ENCODE measurements around the gene UBTD1. TPM values are rescaled to one million over a fixed set of nuclear protein-coding genes. Genes with fewer than 3 reads are reported as not detected.

UBTD1 gene
- total RNA-seq, 2 donors from 2014 or later, result 22.6 to 23.7 TPM

GRCh38 chr10:97587183-97587582, 88.5 kb downstream of the UBTD1 start:
- intact Hi-C loops (cut with DNase I), result no loop called here
- DNase-seq (no peak), ATAC-seq (no peak)

GRCh38 chr10:97589479-97589878, 90.8 kb downstream of the UBTD1 start, which contains the start of gene C10orf62:
TSS of gene C10orf62 (plus strand) at chr10:97589721. CDS start at chr10:97589898, 177 bp downstream.
- ATAC-seq (no peak), DNase-seq (no peak)
- intact Hi-C loops (cut with DNase I), result no loop called here

DNA sequence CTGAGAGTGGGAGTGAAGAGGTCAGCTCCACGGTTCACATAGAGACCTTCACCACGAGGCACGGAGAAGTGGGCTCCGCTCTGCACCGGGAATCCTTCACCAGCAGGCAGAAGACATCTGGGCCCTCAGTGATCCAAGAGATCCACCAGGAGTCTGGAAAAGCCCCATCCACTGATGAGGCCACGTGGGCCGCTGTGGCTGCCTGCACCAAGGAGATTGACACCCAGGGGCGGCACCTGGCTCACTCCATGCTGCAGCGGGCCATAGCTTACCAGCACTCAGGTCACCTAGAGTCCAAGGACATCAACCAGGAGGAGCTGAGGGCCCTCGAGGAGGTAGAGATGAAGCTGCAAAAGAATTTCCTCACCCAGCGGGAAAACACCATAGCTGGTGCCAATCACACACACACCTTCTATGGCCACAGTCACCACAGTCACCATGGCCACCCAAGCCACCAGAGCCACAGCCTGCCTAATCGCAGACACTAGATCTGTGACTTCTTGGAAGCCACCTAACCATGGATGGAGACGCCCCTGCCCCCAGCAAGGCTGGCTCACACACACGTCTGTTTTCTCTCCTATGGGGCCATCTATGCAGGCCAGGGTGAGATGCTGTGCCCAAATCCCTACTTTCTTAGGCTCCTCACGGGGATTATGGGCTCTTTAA, 91.5 kb downstream of the UBTD1 start:
- intact Hi-C loops (cut with DNase I), result no loop called here
- ATAC-seq, result no peak
- no peak for DNase-seq

- intact Hi-C loops (cut with DNase I), result no loop called here
- DNase-seq, result no peak
- peak in 1 of 2 donors; percentile 19 for ATAC-seq
These were observed 92.2 kb downstream of the UBTD1 start for GRCh38 chr10:97590748-97591495.

DNA sequence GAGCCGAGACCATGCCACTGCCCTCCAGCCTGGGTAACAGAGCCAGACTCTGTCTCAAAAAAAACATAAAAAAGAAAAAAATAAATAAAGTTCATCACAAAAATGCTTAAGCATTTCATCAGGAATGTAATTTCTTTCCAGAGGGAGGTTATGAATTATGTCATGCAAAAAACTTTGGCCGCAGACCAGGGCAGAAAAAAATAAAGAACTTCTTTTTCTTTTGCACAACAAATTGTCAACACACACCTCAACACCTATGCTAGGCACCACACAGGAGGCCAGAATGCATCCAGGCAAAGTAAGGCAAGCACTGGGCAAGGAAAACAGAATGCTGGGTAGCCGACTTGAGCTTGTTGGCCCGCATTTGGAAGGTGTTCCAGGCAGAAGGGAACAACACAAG, 94.7 kb downstream of the UBTD1 start:
- ATAC-seq (no peak), DNase-seq (no peak)
- intact Hi-C loops (cut with DNase I), result no loop called here

DNA sequence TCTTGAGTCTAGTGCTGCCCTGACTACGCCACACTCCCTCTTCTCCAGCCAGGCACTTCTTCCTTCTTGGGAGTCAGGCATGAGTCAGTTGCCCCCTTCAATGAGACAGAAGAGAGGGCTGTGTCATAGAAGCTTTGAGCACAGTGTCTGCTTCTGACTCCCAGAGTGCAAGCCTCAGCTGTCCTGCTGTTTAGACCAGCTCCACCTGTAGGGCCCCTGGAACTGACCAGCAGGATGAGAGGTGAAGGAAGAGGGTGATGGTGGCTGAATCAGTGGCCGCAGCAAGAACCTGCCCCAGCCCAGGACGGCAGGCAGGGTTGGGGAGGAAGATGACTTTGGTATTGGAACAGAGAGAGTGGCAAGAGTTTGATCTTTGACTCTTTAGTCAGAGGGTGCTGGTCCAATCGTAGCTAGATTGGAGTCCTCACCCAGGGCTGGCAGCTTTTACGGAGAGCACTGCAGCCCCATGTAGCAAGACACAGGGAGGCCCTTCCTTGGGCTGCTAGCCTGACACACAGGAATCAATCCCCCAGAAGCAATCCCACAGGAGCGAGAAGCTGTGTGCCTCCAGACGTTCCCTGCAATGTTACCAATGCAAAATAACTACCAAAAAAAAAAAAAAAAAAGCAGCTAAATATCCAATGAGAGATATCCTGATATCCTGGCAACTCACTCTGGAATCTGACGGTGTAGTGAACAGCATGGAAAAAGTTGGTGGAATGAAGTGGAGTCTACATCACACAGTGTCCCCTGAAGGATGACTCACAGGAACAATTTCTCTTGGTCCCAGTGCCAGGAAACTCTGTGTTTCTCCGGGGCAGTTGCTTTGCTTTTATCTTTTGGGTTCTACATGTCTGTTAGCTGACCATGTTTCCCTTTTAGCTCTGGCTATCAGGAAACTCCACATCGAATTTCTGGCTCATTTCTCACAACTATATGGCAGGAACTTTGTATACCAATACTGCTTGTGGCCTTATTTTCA, 97.7 kb downstream of the UBTD1 start:
- DNase-seq (peak; percentile 68), ATAC-seq (peak; percentile 90 to 95)
- intact Hi-C loops (cut with DNase I), result no loop called here

GRCh38 chr10:97597778-97598177, 99.1 kb downstream of the UBTD1 start:
- no peak for ATAC-seq
- intact Hi-C loops (cut with DNase I), result no loop called here
- no peak for DNase-seq

DNA sequence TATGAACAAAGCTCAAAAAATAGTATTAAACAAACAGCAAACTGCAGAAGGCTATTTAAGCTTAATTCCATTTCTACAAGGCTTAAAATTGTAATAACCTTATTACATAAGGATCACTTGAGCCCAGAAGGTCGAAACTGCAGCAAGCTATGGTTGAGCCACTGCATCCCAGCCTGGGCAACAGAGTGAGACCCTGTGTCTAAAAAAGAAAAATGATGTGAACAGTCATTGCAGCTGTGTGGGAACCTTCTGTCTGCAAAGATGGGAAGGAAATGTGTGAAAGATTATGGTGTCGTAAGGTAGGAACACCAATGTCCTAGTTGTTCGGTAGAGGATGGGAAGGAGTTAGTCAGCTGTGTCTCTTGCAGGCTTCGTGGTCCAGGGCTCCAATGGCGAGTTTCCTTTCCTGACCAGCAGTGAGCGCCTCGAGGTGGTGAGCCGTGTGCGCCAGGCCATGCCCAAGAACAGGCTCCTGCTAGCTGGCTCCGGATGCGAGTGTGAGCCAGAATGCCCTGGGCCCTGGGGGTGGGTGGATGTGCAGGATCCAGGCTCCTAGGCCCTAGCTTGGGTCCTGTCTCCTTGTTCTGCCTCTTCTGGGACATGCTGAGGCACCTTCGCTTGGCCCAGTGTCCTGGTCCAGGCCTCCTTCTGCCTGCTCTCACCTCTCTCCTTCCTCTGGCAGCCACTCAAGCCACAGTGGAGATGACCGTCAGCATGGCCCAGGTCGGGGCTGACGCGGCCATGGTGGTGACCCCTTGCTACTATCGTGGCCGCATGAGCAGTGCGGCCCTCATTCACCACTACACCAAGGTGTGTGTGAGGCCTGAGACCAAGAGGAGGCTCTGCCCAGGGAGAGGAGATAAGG, 99.9 kb downstream of the UBTD1 start:
- intact Hi-C loops (cut with DNase I), result no loop called here
- DNase-seq (no peak), ATAC-seq (no peak)

DNA sequence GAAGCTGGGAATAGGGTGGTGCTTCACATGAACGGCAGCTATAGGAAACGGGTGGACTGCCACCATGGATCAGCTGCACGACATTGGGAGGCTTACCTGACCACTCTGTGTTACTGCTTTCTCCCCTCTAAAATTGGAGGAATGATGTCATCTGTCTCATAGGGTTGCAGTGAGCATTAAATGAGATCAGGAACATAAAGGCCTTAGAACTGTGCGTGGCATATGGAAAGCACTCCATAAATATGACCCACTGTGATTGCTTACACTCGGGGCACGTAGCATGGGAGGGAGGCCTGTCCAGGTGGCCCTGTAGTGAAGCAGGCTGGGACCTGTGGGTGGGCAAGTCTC, 100.5 kb downstream of the UBTD1 start:
- intact Hi-C loops (cut with DNase I), result no loop called here
- ATAC-seq, result no peak

GRCh38 chr10:97600616-97601015, 101.9 kb downstream of the UBTD1 start:
- DNase-seq (no peak), ATAC-seq (no peak)
- intact Hi-C loops (cut with DNase I), result no loop called here

More for the DNA sequence above, 100.5 kb downstream of the UBTD1 start:
- no peak for DNase-seq

- peak; percentile 41 to 66 for ATAC-seq
- DNase-seq, result peak; percentile 26
- intact Hi-C loops (cut with DNase I), result no loop called here
These were observed 102.8 kb downstream of the UBTD1 start for GRCh38 chr10:97601268-97602215.

- DNase-seq (no peak), ATAC-seq (no peak)
- intact Hi-C loops (cut with DNase I), result no loop called here
These were observed 108.4 kb downstream of the UBTD1 start for GRCh38 chr10:97607095-97607636.

- peak; percentile 88 to 92 for ATAC-seq
- intact Hi-C loops (cut with DNase I), result no loop called here
- DNase-seq, result peak; percentile 71
These were observed 110.4 kb downstream of the UBTD1 start for GRCh38 chr10:97608991-97609561.

GRCh38 chr10:97611473-97611872, 112.7 kb downstream of the UBTD1 start:
- ATAC-seq, result no peak
- intact Hi-C loops (cut with DNase I), result loop anchor here (2.0 to 10.0 kb wide), 4 partner anchors 39 to 157 kb away; partner anchors contain the start of gene ANKRD2 (in 2 of the 2)
- DNase-seq, result no peak

GRCh38 chr10:97612386-97612785, 113.7 kb downstream of the UBTD1 start:
- intact Hi-C loops (cut with DNase I), result loop anchor here (5.0 to 10.0 kb wide), 3 partner anchors 40 to 158 kb away; partner anchors contain the start of gene ANKRD2 (in 1 of the 2)
- peak; percentile 60 to 73 for ATAC-seq
- no peak for DNase-seq

DNA sequence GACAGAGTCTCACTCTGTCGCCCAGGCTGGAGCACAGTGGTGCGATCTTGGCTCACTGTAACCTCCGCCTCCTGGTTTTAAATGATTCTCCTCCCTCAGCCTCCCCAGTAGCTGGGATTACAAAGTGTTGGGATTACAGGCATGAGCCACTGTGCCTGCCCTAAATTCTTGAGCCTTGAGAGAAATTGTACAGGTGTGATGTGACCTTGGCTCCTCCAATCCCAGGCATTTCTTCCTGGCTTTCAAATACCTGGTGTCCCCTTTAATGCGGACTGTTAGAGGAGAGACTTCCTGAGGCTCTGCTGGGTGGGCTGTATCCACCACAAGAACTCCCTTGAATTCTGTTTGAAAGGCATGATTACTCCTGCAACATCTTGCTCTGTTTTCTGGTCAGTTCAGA, 119.6 kb downstream of the UBTD1 start:
- no peak for ATAC-seq
- DNase-seq, result no peak
- intact Hi-C loops (cut with DNase I), result loop anchor here (10.0 kb wide), 2 partner anchors 153 to 163 kb away; no protein-coding TSS in a partner anchor

- no peak for ATAC-seq
- intact Hi-C loops (cut with DNase I), result loop anchor here (10.0 kb wide), 2 partner anchors 154 to 164 kb away; no protein-coding TSS in a partner anchor
- no peak for DNase-seq
These were observed 120.0 kb downstream of the UBTD1 start for GRCh38 chr10:97618733-97619132.
